DMS79 (cell line): Measurements from ENCODE around the gene NCOR1.
"Not testable (repeated sequence)": the region's sequence is repeated elsewhere in the genome, so short reads cannot be mapped to it uniquely, and the experiment has no call there.

Experiments
- DNase-seq: peaks from one replicate; lab custom pipeline; 2025; lab: John Stamatoyannopoulos, UW

Gene NCOR1

GRCh38 chr17:16086957-16087356 lies 128.4 kb downstream of the NCOR1 start:
- no peak for DNase-seq

GRCh38 chr17:16085066-16085699 lies 130.2 kb downstream of the NCOR1 start:
- no peak for DNase-seq

GRCh38 chr17:16083223-16083622 lies 132.1 kb downstream of the NCOR1 start:
- DNase-seq: no peak

GRCh38 chr17:16081507-16082087 lies 133.7 kb downstream of the NCOR1 start:
- DNase-seq: no peak

GRCh38 chr17:16080366-16080765 lies 135.0 kb downstream of the NCOR1 start:
- no peak for DNase-seq

GRCh38 chr17:16075949-16076348 lies 139.4 kb downstream of the NCOR1 start:
- no peak for DNase-seq

GRCh38 chr17:16074423-16074822 lies 140.9 kb downstream of the NCOR1 start:
- DNase-seq: no peak

- no peak for DNase-seq
Observed at GRCh38 chr17:16073845-16074244, 141.5 kb downstream of the NCOR1 start.

GRCh38 chr17:16072031-16072430 lies 143.3 kb downstream of the NCOR1 start:
- DNase-seq: no peak

GRCh38 chr17:16068323-16068722 lies 147.0 kb downstream of the NCOR1 start:
- no peak for DNase-seq

- DNase-seq: no peak
Observed at GRCh38 chr17:16066125-16066524, 149.2 kb downstream of the NCOR1 start.

GRCh38 chr17:16061631-16062030 lies 153.7 kb downstream of the NCOR1 start:
- DNase-seq: no peak

GRCh38 chr17:16055139-16055538 lies 160.2 kb downstream of the NCOR1 start:
- DNase-seq: not testable (repeated sequence)

- no peak for DNase-seq
Observed at GRCh38 chr17:16052486-16052885, 162.8 kb downstream of the NCOR1 start.

- no peak for DNase-seq
Observed at GRCh38 chr17:16050844-16051243, 164.5 kb downstream of the NCOR1 start.

GRCh38 chr17:16048811-16049449 lies 166.4 kb downstream of the NCOR1 start:
- DNase-seq: no peak

- no peak for DNase-seq
Observed at GRCh38 chr17:16046966-16047365, 168.4 kb downstream of the NCOR1 start.

- DNase-seq: no peak
Observed at GRCh38 chr17:16044487-16044886, 170.8 kb downstream of the NCOR1 start.

- no peak for DNase-seq
Observed at GRCh38 chr17:16040710-16041251, 174.6 kb downstream of the NCOR1 start.

- DNase-seq: no peak
Observed at GRCh38 chr17:16037636-16038035, 177.7 kb downstream of the NCOR1 start.

- DNase-seq: no peak
Observed at GRCh38 chr17:16036261-16036660, 179.1 kb downstream of the NCOR1 start.

- DNase-seq: no peak
Observed at GRCh38 chr17:16033729-16034349, 181.5 kb downstream of the NCOR1 start.
